ENCODE data around the gene DCDC1. TPM values are rescaled to one million over a fixed set of nuclear protein-coding genes. Genes with fewer than 3 reads are reported as not detected.

The DCDC1 gene
- total and polyA plus RNA-seq, 9 of the 15 experiments (the other 6 are each of a cell fraction or from before 2014, with no cell fraction given), result 0.05 to 0.18 (median 0.08) TPM; not detected in 3

- FAIRE-seq, result no peak
- intact Hi-C loops (cut with micrococcal nuclease), result loop anchor here (10.0 kb wide), 1 partner anchor 782 kb away; no protein-coding TSS in a partner anchor
Measured at GRCh38 chr11:31102316-31102715, 267.2 kb downstream of the DCDC1 start.

More at GRCh38 chr11:31102316-31102715, 267.2 kb downstream of the DCDC1 start:
- Histone ChIP-seq H4K20me1 (replicated peaks; ENCODE audit: control insufficient read depth, insufficient read depth, low read length) (no peaks in the 10 kb centered on the region), H3K4me3 (no peak overlapping the region), H3K79me2 (ENCODE audit: control insufficient read depth, insufficient read depth, low read length) (no peaks in the 10 kb centered on the region), H3K36me3 (ENCODE audit: control insufficient read depth, insufficient read depth, low read length) (no peaks in the 10 kb centered on the region), H3K4me2 (ENCODE audit: insufficient read depth, low read length) (no peak overlapping the region), H3K9me3 (replicated peaks; ENCODE audit: control insufficient read depth, insufficient read depth, low read depth, low read length) (no peaks in the 10 kb centered on the region), H3K4me1 (replicated peaks in 1 of 2; ENCODE audit: control insufficient read depth in 2 of 2, insufficient read depth in 2 of 2, low read length in 2 of 2) (no peaks in the 10 kb centered on the region), H2AFZ (ENCODE audit: low read depth, low read length) (no peak overlapping the region), H3K27me3 (ENCODE audit: control insufficient read depth in 2 of 2, insufficient read depth in 2 of 2, low read length in 2 of 2) (no peaks in the 10 kb centered on the region), H3K27ac (ENCODE audit: extremely low read depth, low read depth, low read length) (no peak overlapping the region), H3K9ac (ENCODE audit: insufficient read depth in 1 of 2, low read depth in 2 of 2, low read length in 2 of 2) (no peak overlapping the region), H3K9me1 (ENCODE audit: control insufficient read depth, insufficient read depth, low read length) (no peaks in the 10 kb centered on the region)
- ChIA-PET POLR2A (no interaction called here), CTCF (ENCODE audit: low intra/inter-chr PET ratio) (no interaction called here)
- DNase-seq (ENCODE audit: extremely low read depth in 1 of 4, low spot score in 3 of 4) (no peak), ATAC-seq (no peak)
- no TSS peak for BruUV-seq (replicated peaks)
- in situ Hi-C loops (cut with MboI), result loop anchor here (10.0 to 25.0 kb wide), 2 partner anchors 785 to 1062 kb away; no protein-coding TSS in a partner anchor
- TF ChIP-seq POLR2B (IDR thresholded peaks at IDR 0.05; ENCODE audit: low read depth, partially characterized antibody) (no peak), NR1H2 (CRISPR knock-in tag; IDR thresholded peaks at IDR 0.05) (no peak), RBM14 (IDR thresholded peaks at IDR 0.05; ENCODE audit: borderline replicate concordance, insufficient read depth, low read depth, low read length) (no peak), GABPB1 (CRISPR knock-in tag; IDR thresholded peaks at IDR 0.05) (no peak), TRIM24 (IDR thresholded peaks at IDR 0.05) (no peak), ETV1 (tag; conservative IDR thresholded peaks at IDR 0.05; ENCODE audit: low read depth) (no peak), FOXK1 (CRISPR knock-in tag; IDR thresholded peaks at IDR 0.05; ENCODE audit: borderline replicate concordance) (no peak), ZNF561 (CRISPR knock-in tag; conservative IDR thresholded peaks at IDR 0.05) (no peak), MCM7 (IDR thresholded peaks at IDR 0.05) (no peak), ILK (tag; IDR thresholded peaks at IDR 0.05; ENCODE audit: borderline replicate concordance, low read depth) (no peak), MNT (conservative IDR thresholded peaks at IDR 0.05) (no peak), SAFB2 (IDR thresholded peaks at IDR 0.05; ENCODE audit: borderline replicate concordance, low read depth, low read length, severe bottlenecking) (no peak), HMGN3 (IDR thresholded peaks at IDR 0.05; ENCODE audit: borderline replicate concordance, extremely low read depth, insufficient read length, low read depth, low read length) (no peak), ZNF644 (tag; IDR thresholded peaks at IDR 0.05; ENCODE audit: low read depth) (no peak), ZFP36 (IDR thresholded peaks at IDR 0.05; ENCODE audit: low read depth, low read length, partially characterized antibody) (no peak), ZNF778 (CRISPR knock-in tag; IDR thresholded peaks at IDR 0.05) (no peak), FOXA1 (IDR thresholded peaks at IDR 0.05; ENCODE audit: borderline replicate concordance) (no peak), PTTG1 (tag; IDR thresholded peaks at IDR 0.05; ENCODE audit: low read depth) (no peak), TBL1XR1 (IDR thresholded peaks at IDR 0.05; ENCODE audit: low read length in 2 of 2) (no peak)
- TF ChIP-seq, protein P1, sequence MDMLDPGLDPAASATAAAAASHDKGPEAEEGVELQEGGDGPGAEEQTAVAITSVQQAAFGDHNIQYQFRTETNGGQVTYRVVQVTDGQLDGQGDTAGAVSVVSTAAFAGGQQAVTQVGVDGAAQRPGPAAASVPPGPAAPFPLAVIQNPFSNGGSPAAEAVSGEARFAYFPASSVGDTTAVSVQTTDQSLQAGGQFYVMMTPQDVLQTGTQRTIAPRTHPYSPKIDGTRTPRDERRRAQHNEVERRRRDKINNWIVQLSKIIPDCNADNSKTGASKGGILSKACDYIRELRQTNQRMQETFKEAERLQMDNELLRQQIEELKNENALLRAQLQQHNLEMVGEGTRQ (CRISPR knock-in tag; IDR thresholded peaks at IDR 0.05), result no peak

Measured in K562 (cell line).